ENCODE measurements around the gene RASGRP2.

RASGRP2 gene

GRCh38 chr11:64739871-64740270 is 4.1 kb downstream of the RASGRP2 start:
- DNase-seq, result no peak

DNA sequence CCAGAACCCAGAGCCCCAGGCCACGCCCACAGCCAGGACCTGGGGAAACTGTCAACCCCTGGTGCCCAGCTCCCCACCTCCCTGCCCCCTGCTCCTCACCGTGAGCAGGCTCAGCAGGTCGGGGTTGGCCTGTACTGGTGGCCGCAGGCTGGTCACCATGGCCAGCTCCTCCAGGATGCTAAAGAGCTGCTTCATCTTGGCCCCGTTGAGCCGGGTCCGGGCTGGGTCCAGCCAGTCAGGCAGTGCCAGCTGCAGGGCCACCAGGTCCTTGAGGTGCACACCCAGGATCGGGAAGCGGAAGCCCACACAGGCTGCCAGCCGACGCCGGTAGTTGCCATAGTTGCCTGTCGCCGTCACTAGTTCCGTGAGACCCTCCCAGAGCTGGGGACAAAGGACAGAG is 7.3 kb downstream of the RASGRP2 start:
- DNase-seq, result no peak

- DNase-seq, result no peak
Measured at GRCh38 chr11:64735725-64736259, 8.2 kb downstream of the RASGRP2 start.

DNA sequence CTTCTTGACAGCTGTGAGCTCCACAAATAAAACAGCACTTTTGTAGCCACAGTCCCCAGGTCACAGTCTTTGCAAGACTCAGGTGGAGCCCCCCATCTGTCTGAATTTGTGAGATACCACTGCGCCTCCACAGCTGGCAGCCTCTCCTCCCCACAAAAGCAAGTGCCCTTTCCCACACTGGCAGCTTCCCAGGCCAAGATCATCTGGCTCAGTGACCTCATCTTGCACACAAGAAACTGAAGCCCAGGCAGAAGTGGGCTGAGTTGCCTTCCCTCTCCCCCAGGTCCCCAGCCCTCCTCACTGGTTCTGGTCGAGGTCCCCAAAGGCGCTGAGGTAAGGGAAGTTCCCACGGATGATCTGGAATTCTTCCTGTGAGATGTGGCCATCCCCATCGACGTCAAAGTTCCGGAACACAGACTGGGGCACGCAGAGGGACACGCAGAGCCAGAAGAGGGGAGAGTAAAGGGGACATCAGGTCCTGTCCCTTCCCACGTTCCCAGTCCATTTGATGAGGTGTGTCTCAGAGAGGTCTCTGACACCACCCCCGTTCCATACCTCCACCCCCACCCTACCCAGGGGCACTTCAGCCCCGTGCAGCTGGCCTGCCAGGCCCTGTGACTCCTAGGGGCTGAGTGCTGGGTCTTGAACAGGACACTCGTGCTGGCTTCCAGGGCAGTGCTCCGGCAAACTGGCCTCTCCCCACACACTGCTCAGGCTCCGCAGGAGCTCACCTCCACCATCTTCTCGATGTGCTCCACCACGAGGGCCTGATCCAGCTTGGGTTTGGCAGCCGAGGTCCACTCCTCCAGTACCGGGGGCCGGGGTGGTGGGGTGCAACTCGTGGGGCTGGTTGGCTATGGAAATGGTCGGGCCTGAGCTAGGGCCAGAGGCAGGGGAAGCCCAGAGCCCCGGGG is 8.9 kb downstream of the RASGRP2 start:
- no peak for DNase-seq

- no peak for DNase-seq
Measured at GRCh38 chr11:64731601-64732000, 12.3 kb downstream of the RASGRP2 start.

DNA sequence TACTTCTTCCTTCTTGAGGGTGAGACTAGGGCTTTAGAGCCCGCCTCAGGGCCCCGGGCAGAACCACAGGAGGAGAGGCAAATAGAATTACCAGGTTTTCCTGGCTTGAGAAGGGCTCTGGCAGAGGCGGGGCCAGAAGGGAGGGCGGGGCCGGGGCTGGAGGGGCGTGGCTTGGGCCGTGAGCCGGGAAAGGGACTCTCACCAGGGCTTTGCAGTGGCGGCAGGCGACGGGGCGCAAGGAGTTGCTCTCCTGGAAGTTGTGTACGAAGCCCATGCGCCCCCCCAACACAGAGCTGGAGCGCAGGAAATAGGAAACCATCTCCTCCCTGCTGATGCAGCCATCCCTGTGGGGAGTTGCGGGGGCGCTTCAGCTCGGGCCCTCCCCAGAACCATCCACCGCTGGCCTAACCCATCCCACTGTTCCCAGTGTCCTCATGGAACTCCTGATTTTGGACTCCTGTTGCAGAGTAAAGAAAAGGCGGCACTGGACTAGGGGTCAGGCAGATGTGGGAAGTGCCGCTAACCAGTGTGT is 14.0 kb downstream of the RASGRP2 start:
- DNase-seq, result no peak

DNA sequence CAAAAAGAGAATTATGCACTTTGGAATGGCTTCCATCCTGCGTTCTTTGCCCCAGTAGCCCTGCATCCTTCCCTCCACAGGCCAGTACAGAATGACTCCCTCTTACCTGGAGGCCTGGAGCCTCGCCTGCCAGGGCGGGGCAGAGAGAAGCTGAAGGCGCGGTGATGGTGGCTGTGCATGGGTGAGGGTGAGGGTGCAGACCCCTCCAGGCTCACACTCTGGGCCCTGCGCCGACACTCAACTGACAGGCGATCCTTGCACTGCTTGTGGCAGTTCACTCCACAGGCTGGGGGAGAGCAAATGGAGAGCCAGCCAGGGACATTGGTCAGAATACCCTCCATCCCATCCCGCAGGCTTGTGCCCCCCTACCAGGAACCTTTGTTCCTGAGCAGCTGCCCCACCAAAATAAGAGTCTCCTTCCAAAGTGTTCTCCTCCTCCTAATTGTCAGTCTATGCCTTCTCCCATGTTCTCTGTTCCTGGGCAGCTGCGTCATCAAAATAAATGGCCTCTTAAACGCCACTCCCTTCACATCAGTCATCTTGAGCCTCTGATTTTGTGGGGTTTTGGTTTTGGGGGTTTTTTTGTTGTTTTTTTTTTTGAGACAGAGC is 15.1 kb downstream of the RASGRP2 start:
- DNase-seq, result no peak

GRCh38 chr11:64726867-64727530 is 16.9 kb downstream of the RASGRP2 start:
- no peak for DNase-seq

GRCh38 chr11:64726211-64726641 is 17.7 kb downstream of the RASGRP2 start:
- DNase-seq, result no peak

- no peak for DNase-seq
Measured at GRCh38 chr11:64724863-64725532, 18.9 kb downstream of the RASGRP2 start.

DNA sequence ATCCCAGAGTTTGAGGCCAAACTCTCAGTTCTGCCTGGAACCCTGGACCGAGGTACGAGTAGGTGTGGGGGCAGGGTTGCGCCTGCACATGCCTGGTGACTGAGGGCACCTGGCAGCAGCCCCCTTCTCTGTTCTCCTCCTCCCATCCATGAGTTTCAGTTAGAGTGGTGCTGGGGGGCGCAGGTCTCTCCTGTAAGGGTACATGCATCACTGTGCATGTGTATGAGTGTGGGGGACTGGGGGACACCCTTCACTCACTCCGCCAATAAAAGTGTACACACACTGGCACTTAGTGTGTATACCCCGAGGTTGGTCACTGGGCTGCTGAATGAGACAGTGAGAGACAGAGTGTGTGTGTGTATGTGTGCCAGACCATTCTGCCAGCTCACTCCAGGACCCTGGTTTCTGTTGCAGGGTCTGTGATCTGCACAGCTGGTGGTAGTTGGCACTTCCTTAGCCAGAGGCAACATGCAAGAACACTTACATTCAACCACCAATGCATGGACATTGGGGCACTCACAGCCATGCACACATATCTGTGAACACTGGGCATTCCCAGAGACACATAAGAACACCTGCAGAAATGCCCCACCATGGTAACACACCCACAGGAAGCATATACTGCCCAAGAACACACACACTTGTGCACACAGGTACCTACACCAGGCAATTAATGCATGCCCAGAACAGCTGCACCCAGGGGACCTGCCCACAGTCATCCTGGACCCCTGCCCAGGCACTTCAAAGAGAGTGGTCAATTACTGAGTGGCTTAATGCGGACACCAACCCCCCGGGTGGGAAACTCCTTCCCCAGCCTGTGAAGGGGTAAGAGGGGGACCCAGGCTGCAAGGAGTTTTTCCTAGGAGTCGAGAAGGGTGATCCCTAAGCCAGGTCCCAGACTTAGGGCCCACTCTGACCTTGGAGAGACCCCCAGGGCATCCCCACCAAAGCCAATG is 19.8 kb downstream of the RASGRP2 start:
- DNase-seq, result no peak

- peak; percentile 63 for DNase-seq
Measured at GRCh38 chr11:64723117-64723906, 20.6 kb downstream of the RASGRP2 start, which contains the start of gene NRXN2. NRXN2 (minus strand) TSS chr11:64723197; CDS start chr11:64713699, 9,498 bp downstream.

DNA sequence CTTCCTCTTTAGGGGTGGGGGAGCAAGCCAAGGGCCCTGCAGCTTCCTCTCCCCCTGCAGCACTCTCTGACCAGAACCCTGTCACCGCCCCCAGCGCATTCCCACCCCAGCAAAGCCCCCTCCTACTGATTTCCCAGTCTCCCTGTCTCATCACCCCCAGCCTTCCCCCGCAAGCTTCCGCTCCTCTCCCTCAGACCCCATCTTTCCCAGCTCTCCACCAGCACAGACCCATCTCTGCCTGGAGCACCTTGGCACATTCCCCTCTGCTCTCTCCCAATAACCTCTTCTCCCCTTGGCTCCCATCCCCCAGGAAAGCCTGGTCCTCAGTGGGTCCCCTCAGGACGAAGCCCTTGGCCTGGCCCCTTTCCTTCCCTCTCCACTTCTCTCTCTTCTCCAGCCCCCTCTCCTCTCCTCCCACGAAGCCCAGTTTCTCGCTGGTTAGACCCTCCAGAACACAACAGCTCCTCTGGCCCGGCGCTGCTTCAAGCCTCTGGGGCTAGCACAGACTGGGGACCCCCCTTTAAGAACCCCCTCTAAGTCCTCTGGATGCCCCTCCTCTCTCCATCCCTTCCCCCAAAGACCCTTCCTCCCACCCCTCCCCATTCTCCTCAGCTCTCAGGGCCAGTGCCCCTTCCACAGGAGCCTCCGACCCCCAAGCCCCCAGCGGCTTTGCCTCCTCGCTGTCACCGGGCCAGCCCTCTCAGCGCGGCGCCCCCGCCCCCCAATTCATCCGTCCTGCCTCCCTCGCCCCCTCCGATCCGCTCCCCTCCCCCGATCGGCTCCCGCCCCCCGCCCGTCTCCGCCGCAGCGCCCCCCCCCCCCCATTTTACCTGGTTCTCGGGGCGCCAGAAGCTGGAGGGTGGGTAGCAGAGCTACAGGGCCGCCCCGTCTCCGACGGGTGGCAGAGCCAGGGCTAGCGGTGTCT is 21.5 kb downstream of the RASGRP2 start:
- DNase-seq, result no peak

DNA sequence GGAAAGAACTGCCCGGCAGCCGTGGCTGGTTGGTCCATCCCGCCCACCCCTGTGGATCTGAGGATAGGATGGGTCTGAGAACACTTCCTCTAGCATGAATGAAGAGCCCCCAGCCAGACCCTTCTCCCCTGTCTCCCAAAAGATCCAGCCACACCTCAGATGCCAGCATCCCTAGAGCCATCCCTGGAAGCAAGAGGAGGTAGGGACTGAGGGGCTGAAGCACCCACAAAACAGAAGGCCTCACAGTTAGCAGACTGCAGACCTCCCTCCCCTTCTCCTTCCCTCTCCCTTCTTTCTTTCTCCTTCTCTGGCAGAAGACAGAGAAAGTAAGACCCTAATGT is 22.6 kb downstream of the RASGRP2 start:
- no peak for DNase-seq

GRCh38 chr11:64720640-64721358 is 23.1 kb downstream of the RASGRP2 start:
- no peak for DNase-seq

DNA sequence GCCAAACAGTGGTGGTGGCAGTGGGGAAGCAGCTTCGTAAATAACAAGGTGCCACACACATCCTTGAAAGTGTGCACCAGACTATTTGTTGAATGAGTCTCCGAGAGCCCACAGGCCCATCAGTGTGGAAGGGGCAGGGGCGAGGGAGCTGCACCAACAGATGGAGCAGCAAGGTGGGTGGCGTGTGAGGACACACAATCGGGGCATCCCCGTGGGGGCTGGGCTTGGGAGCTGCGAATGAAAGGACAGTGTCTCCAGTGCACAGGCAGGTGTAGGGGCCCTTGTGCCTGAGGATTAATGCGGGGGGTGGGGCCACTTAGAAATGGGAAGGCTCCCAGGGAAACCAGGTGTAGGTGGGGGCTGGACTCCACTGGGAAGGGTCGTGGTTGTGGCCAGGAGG is 23.8 kb downstream of the RASGRP2 start:
- no peak for DNase-seq

DNA sequence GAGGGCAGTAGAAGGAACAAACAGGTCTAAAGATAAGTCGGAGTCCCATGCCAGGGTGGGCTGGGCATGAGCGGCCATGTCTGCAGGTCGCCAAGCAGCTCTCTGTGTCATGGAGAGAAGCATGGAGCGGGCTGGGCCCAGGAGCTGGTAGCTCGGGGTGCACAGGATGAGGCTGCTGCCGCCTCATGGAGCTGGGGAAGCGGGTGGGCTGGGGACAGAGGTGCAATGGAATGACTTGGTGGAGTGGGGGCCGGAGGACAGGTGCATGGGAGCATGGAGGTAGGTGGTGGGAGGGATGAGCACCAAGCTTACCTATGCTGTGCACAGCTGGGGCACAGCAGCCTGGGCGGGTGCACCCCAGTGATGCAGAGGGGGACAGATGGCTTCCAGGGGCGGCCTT is 24.5 kb downstream of the RASGRP2 start:
- DNase-seq, result no peak

GRCh38 chr11:64718780-64719124 is 25.2 kb downstream of the RASGRP2 start:
- DNase-seq, result no peak

Measured in amniotic stem cell (primary cell).